UCSD-AML1 (cell line): ENCODE measurements around the gene RPS6KL1.

Experiments used
- DNase-seq: peaks from one replicate; lab custom pipeline; 2025; ENCODE audit not compliant: unreplicated experiment; lab: John Stamatoyannopoulos, UW

Gene RPS6KL1

GRCh38 chr14:74922752-74923401 is at the start of gene RPS6KL1:
Gene RPS6KL1, minus strand, starts transcription at chr14:74923260. Its CDS starts 1,719 bp downstream, at chr14:74921541.
- no peak for DNase-seq

- DNase-seq = no peak
These were observed 45.8 kb upstream of the RPS6KL1 start for GRCh38 chr14:74968811-74969210.

- no peak for DNase-seq
These were observed 42.6 kb upstream of the RPS6KL1 start for GRCh38 chr14:74965486-74966153.

- no peak for DNase-seq
These were observed 41.9 kb upstream of the RPS6KL1 start for GRCh38 chr14:74964787-74965485.

GRCh38 chr14:74963705-74964271 is 40.7 kb upstream of the RPS6KL1 start:
- no peak for DNase-seq

- DNase-seq = no peak
These were observed 40.2 kb upstream of the RPS6KL1 start for GRCh38 chr14:74963178-74963704.

GRCh38 chr14:74962493-74962892 is 39.4 kb upstream of the RPS6KL1 start:
- peak; percentile 42 for DNase-seq

GRCh38 chr14:74962046-74962445 is 39.0 kb upstream of the RPS6KL1 start:
- DNase-seq = no peak

- no peak for DNase-seq
These were observed 38.3 kb upstream of the RPS6KL1 start for GRCh38 chr14:74961238-74961911.

- no peak for DNase-seq
These were observed 37.7 kb upstream of the RPS6KL1 start for GRCh38 chr14:74960736-74961135.

- DNase-seq = no peak
These were observed 36.6 kb upstream of the RPS6KL1 start for GRCh38 chr14:74959596-74960180.

- DNase-seq = no peak
These were observed 33.4 kb upstream of the RPS6KL1 start for GRCh38 chr14:74956280-74957072.

- DNase-seq = no peak
These were observed 32.9 kb upstream of the RPS6KL1 start for GRCh38 chr14:74956027-74956279.

GRCh38 chr14:74955229-74956026 is 32.4 kb upstream of the RPS6KL1 start, which contains the start of gene PGF:
Gene PGF, minus strand, starts transcription at chr14:74955597. Its CDS starts 355 bp downstream, at chr14:74955242.
- no peak for DNase-seq

GRCh38 chr14:74954947-74955228 is 31.8 kb upstream of the RPS6KL1 start:
- no peak for DNase-seq

- DNase-seq = no peak
These were observed 31.3 kb upstream of the RPS6KL1 start for GRCh38 chr14:74954232-74954946.

GRCh38 chr14:74953686-74954085 is 30.6 kb upstream of the RPS6KL1 start:
- no peak for DNase-seq

- no peak for DNase-seq
These were observed 29.8 kb upstream of the RPS6KL1 start for GRCh38 chr14:74952697-74953484.
